ENCODE measurements around the gene REM1.

The REM1 gene

DNA sequence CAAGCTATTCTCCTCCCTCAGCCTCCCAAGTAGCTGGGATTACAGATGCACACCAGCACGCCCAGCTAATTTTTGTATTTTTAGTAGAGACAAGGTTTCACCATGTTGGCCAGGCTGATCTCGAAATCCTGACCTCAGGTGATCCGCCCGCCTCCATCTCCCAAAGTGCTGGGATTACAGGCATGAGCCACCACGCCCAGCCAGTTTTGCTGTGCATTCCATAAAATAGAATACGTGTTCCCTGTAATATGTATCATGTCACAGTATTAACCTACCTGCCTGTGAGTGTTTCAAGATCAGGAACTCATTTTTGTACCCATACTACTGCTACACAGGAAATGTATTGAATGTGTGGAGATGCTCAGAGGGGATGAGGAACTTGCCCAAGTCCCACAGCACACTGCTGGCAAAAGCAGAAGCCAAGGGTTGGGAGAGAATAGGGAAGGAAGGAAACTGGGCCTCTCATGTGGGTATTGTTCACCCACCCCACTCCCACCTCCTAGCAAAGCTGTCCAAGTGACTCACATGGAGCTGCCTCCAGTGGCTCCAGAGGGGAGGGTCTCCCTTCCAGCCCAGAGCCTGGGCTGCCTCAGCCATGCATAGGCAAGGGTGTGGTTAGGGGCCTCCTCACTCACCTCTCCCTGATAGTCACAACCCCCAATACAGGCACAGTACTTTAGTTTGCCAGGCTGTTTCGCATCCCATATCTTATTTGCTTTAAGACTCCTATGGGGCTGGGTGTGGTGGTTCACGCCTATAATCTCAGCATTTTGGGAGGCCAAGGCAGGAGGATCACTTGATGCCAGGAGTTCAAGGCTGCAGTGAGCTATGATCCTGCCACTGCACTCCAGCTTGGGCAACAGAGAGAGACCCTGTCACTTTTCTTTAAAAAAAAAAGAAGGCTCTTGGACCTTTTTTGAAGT, 48.5 kb downstream of the REM1 start:
- DNase-seq = no peak

DNA sequence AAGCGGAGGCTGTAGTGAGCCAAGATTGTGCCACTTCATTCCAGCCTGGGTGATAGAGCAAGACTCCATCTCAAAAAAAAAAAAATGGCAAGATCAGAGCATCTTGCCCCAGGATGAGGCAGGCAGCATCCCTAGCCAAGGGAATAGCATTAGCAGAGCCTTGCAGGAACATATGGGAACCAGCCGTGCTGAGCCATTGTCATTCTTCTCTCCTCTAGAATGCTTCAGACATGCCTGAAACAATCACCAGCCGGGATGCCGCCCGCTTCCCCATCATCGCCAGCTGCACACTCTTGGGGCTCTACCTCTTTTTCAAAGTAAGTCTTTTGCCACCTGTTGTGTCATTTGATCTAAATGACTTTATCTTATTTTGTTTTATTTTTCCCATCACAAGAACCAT, 52.2 kb downstream of the REM1 start:
- no peak for DNase-seq

Measured in activated CD4-positive, alpha-beta T cell treated with anti-CD3 and anti-CD28 coated beads, Interleukin-2, amount 50 U/mL, for 48 hours (primary cell).